ENCODE results near the gene MYO9B.

The MYO9B gene

DNA sequence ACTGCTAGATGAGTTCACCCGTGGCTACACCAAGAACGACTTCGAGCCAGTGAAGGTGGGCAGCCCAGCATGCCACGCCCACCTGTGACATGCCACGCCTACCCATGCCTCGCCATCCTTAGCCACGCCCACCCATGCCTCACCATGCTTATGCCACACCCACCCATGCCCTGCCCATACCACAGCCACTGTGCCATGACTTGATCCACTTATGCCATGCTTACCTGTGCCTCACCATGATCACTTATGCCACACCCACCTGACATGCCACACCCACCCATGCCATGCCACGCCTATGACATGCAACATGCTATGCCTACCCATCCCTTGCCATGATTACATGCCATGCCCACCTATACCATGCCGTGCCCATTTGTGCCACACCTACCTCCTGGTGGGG is 126.7 kb downstream of the MYO9B start:
- 94 to 97% methylated on average over 7 to 9 of the region's 9 CpGs for WGBS, 2 experiments (ENCODE audit: insufficient coverage in 2 of 2)
- Histone ChIP-seq H3K36me3 (ENCODE audit: control insufficient read depth, insufficient read depth, low read length) (peaks cover 89% of the 10 kb centered on the region), H3K4me3 (ENCODE audit: extremely low read depth, insufficient read depth, low read length, poor library complexity, severe bottlenecking) (no peak overlapping the region), H3K4me1 (ENCODE audit: control insufficient read depth, insufficient read depth, low read length, poor library complexity, severe bottlenecking) (no peaks in the 10 kb centered on the region), H3K9me3 (ENCODE audit: control insufficient read depth, low read length) (no peaks in the 10 kb centered on the region), H3K27ac (ENCODE audit: low read depth, low read length, severe bottlenecking) (no peak overlapping the region)

DNA sequence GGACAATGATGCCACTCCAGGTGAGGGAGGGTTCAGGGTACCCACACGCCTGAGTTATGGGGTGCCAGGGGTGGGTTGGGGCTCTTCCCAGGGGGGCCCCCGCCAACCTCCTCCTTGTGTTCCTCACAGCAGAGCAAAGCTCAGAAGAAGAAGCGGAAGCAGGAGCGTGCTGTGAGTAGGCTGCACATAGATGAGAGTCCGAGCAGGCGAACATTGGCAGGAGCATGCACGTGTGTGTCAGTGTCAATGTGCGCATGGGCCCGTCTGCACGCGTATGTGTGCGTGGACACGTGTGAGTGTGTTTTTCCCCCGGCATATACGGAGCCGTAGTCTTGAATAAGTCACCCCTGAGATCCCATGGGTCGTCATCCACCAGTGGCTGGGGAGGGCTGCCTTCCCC is 127.1 kb downstream of the MYO9B start:
- 97 to 100% methylated on average over 17 of the region's 17 CpGs for WGBS, 2 experiments (ENCODE audit: insufficient coverage in 2 of 2)

DNA sequence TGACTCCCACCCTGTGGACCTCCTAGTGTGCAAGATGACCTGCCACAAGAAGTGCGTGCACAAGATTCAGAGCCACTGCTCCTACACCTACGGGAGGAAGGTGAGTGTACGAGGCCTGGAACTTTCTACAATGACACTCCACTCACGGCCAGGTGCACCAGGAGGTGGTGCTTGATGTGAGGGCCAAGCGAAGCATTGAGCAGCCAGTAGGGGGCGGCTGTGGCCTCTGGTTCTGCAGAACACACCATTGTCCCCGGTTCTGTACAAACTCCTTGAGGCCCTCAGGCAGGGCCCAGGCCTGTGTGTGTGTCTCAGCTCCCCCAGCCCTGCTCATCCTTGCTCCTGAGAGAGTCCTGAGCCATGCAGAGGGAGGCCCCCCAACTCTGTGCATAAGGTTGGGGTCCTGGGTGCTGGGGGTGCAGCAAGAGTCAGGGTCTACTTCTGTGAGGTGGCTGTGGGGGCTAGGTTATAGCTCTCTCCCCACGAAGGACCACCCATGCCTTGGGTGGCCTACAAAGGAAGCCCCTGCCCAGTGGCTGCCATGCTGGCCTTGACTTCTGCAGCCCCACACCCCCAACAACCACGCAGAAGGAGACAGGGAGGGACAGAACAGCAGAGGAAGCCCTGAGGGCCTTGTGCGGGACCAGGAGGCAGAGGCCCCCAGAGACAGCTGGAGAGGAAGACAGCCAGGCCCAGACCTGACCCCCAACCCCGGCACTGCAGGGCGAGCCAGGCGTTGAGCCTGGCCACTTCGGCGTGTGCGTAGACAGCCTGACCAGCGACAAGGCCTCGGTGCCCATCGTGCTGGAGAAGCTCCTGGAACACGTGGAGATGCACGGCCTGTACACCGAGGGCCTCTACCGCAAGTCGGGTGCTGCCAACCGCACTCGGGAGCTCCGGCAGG is 129.9 kb downstream of the MYO9B start:
- Histone ChIP-seq H3K36me3 (ENCODE audit: control insufficient read depth, insufficient read depth, low read length) (peaks cover 89% of the 10 kb centered on the region), H3K4me3 (ENCODE audit: extremely low read depth, insufficient read depth, low read length, poor library complexity, severe bottlenecking) (no peak overlapping the region), H3K4me1 (ENCODE audit: control insufficient read depth, insufficient read depth, low read length, poor library complexity, severe bottlenecking) (no peaks in the 10 kb centered on the region), H3K9me3 (ENCODE audit: control insufficient read depth, low read length) (no peaks in the 10 kb centered on the region), H3K27ac (ENCODE audit: low read depth, low read length, severe bottlenecking) (no peak overlapping the region)
- 88 to 91% methylated on average over 24 to 25 of the region's 27 CpGs for WGBS, 2 experiments (ENCODE audit: insufficient coverage in 2 of 2)

More for the DNA sequence above, 127.1 kb downstream of the MYO9B start:
- no peaks in the 10 kb centered on the region for H3K4me1 ChIP-seq (ENCODE audit: control insufficient read depth, insufficient read depth, low read length, poor library complexity, severe bottlenecking)
- H3K9me3 ChIP-seq (ENCODE audit: control insufficient read depth, low read length): no peaks in the 10 kb centered on the region
- peaks cover 88% of the 10 kb centered on the region for H3K36me3 ChIP-seq (ENCODE audit: control insufficient read depth, insufficient read depth, low read length)
- no peak overlapping the region for H3K27ac ChIP-seq (ENCODE audit: low read depth, low read length, severe bottlenecking)
- no peak overlapping the region for H3K4me3 ChIP-seq (ENCODE audit: extremely low read depth, insufficient read depth, low read length, poor library complexity, severe bottlenecking)

DNA sequence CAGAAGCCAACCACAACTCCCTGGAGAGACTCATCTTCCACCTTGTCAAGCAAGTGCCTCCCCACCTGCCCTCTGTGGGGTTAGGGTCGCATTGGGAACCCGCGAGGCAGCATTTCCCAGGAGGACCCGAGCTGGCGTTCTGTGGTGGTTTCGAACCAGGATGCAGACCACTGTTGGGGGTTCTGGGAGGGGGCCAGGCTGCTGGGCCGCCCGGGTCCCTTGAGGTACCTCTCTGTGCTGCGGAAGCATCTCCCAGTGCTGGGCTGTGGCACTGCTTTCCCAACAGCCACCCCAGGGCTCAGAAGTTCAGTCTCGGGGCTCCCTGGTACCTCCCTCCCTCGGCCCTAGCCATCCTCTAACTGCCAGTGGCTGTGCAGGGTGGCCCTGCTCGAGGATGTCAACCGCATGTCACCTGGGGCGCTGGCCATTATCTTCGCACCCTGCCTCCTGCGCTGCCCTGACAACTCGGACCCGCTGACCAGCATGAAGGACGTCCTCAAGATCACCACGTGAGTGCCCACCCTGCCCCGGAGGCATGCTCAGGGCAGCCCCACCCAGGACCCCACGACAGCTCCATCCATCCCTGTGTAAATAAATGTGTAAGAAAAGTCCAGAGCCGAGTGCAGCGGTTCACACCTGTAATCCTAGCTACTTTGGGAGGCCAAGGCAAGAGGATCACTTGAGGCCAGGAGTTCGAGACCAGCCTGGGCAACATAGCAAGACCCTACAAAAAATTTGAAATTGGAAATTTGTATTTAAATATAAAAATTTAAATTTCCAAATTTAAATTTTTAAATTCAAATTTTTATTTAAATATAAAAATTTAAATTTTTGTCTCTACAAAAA is 131.4 kb downstream of the MYO9B start:
- H3K4me3 ChIP-seq (ENCODE audit: extremely low read depth, insufficient read depth, low read length, poor library complexity, severe bottlenecking): no peak overlapping the region
- 97 to 98% methylated on average over 20 to 21 of the region's 25 CpGs for WGBS, 2 experiments (ENCODE audit: insufficient coverage in 2 of 2)
- H3K4me1 ChIP-seq (ENCODE audit: control insufficient read depth, insufficient read depth, low read length, poor library complexity, severe bottlenecking): no peaks in the 10 kb centered on the region
- no peaks in the 10 kb centered on the region for H3K9me3 ChIP-seq (ENCODE audit: control insufficient read depth, low read length)
- H3K36me3 ChIP-seq (ENCODE audit: control insufficient read depth, insufficient read depth, low read length): peaks cover 85% of the 10 kb centered on the region
- no peak overlapping the region for H3K27ac ChIP-seq (ENCODE audit: low read depth, low read length, severe bottlenecking)

DNA sequence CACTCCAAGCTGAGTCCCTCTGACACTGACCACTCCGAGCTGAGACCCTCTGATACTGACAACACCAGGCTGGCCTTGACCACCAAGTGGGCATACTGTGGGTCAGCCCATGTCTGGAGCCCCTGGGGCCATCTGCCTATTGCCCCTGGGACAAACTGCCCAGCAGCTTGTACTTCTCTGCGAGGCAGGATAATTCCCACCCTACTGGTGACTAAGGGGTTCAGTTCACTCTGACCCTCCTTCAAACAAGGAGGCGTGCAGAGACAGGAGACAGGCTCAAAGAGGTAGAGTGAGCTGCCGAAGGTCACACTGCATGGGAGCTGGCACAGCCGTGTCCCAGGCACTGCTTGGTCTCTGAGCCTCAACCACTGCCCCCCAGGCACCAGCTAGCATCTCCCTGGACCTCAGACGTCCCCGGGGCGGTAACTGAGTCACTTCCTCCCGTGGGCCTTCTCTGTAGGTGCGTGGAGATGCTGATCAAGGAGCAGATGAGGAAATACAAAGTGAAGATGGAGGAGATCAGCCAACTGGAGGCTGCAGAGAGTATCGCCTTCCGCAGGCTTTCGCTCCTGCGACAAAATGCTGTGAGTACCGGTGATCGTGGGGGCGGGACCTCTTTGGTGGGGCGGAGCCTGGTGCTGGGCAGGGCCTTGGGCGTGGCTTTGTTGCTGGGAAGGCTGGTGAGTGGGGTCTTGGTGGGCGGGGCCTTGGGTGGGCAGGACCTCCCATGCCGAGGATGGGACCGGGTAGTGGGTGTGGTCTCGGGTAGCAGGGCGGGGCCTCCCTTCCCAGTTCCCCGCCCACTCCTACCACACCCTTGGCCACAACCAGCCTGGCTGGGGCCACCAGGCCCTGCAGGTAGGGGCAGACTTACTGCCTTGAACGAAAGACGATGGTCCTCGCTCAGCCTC is 133.8 kb downstream of the MYO9B start:
- peaks cover 70% of the 10 kb centered on the region for H3K36me3 ChIP-seq (ENCODE audit: control insufficient read depth, insufficient read depth, low read length)
- no peak overlapping the region for H3K27ac ChIP-seq (ENCODE audit: low read depth, low read length, severe bottlenecking)
- H3K9me3 ChIP-seq (ENCODE audit: control insufficient read depth, low read length): no peaks in the 10 kb centered on the region
- no peak overlapping the region for H3K4me3 ChIP-seq (ENCODE audit: extremely low read depth, insufficient read depth, low read length, poor library complexity, severe bottlenecking)
- peaks cover under 1% of the 10 kb centered on the region for H3K4me1 ChIP-seq (ENCODE audit: control insufficient read depth, insufficient read depth, low read length, poor library complexity, severe bottlenecking)
- 64 to 69% methylated on average over 20 to 21 of the region's 28 CpGs for WGBS, 2 experiments (ENCODE audit: insufficient coverage in 2 of 2)

DNA sequence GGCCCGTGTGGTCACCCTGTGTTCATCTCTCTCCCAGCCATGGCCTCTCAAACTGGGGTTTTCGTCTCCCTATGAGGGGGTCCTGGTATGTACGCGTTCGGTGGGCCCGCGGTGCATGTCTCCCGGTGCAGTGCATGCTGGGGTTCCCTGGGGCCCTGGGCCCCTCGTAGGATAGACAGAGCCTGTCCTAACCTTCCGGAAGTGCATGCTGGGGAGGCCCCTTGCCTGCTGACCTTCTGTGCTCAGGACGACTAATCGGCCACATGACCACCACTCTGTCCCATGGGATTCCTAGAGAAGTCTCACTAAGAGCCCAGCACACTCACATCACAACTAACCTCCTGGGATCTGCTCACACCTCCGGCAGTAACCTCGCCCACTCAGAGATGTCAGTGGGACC is 134.7 kb downstream of the MYO9B start:
- Histone ChIP-seq H3K4me3 (ENCODE audit: extremely low read depth, insufficient read depth, low read length, poor library complexity, severe bottlenecking) (no peak overlapping the region), H3K4me1 (ENCODE audit: control insufficient read depth, insufficient read depth, low read length, poor library complexity, severe bottlenecking) (peaks cover 5% of the 10 kb centered on the region), H3K36me3 (ENCODE audit: control insufficient read depth, insufficient read depth, low read length) (peaks cover 67% of the 10 kb centered on the region), H3K27ac (ENCODE audit: low read depth, low read length, severe bottlenecking) (no peak overlapping the region), H3K9me3 (ENCODE audit: control insufficient read depth, low read length) (no peaks in the 10 kb centered on the region)
- 96 to 97% methylated on average over 13 to 14 of the region's 14 CpGs for WGBS, 2 experiments (ENCODE audit: insufficient coverage in 2 of 2)

DNA sequence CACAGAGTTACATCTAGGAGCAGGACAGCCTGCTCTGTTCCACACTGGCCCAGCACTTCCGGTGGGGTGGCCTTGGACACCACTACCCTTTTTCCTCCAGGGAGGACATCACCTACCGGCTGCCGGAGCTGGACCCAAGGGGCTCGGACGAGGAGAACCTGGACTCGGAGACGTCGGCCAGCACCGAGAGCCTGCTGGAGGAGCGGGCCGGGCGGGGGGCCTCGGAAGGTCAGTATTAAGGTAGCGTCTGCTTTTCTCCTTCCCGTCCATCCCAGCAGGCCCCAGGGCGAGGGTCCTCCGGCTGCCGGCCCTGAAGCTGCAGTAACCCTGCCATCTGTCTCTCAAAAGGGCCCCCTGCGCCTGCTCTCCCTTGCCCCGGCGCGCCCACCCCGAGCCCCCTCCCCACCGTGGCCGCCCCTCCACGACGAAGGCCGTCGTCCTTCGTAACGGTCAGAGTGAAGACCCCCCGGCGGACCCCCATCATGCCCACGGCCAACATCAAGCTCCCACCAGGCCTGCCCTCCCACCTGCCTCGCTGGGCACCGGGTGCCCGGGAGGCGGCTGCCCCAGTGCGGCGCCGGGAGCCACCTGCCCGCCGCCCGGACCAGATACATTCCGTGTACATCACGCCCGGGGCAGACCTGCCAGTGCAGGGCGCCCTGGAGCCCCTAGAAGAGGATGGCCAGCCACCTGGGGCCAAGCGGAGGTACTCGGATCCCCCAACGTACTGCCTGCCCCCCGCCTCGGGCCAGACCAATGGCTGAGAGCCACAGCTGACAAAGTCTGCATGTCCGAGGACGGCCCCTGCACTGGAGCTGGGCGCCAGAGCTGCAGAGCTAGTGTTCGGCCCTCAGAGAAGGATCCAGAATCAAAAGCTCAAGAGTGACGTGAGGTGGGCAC is 136.2 kb downstream of the MYO9B start:
- Histone ChIP-seq H3K27ac (ENCODE audit: low read depth, low read length, severe bottlenecking) (no peak overlapping the region), H3K4me1 (ENCODE audit: control insufficient read depth, insufficient read depth, low read length, poor library complexity, severe bottlenecking) (peaks cover 5% of the 10 kb centered on the region), H3K4me3 (ENCODE audit: extremely low read depth, insufficient read depth, low read length, poor library complexity, severe bottlenecking) (no peak overlapping the region), H3K9me3 (ENCODE audit: control insufficient read depth, low read length) (no peaks in the 10 kb centered on the region), H3K36me3 (ENCODE audit: control insufficient read depth, insufficient read depth, low read length) (peaks cover 64% of the 10 kb centered on the region)
- 94 to 98% methylated on average over 39 to 52 of the region's 58 CpGs for WGBS, 2 experiments (ENCODE audit: insufficient coverage in 2 of 2)

DNA sequence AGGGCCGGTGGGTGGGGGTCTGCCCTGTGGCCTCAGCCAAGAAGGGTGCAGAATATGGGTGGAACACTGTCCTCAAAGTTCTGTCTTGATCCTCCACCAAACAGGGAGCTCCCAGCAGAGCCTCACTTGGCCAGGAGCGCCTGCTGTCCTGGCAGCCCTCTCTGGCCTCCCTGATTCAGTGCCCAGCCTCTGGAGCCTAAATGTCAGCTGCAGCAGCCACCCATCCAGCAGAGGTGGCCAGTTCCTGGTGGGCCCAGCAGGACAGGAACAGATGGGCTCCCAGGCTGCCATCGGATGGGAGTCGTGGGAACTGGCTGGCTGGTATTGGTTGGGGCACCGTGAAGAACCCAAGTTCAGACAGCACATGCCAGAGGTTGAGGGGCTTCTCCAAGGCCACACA is 137.8 kb downstream of the MYO9B start:
- Histone ChIP-seq H3K4me3 (ENCODE audit: extremely low read depth, insufficient read depth, low read length, poor library complexity, severe bottlenecking) (no peak overlapping the region), H3K36me3 (ENCODE audit: control insufficient read depth, insufficient read depth, low read length) (peaks cover 61% of the 10 kb centered on the region), H3K4me1 (ENCODE audit: control insufficient read depth, insufficient read depth, low read length, poor library complexity, severe bottlenecking) (peaks cover 5% of the 10 kb centered on the region), H3K27ac (ENCODE audit: low read depth, low read length, severe bottlenecking) (no peak overlapping the region), H3K9me3 (ENCODE audit: control insufficient read depth, low read length) (no peaks in the 10 kb centered on the region)
- 93 to 95% methylated on average over 3 to 5 of the region's 5 CpGs for WGBS, 2 experiments (ENCODE audit: insufficient coverage in 2 of 2)

DNA sequence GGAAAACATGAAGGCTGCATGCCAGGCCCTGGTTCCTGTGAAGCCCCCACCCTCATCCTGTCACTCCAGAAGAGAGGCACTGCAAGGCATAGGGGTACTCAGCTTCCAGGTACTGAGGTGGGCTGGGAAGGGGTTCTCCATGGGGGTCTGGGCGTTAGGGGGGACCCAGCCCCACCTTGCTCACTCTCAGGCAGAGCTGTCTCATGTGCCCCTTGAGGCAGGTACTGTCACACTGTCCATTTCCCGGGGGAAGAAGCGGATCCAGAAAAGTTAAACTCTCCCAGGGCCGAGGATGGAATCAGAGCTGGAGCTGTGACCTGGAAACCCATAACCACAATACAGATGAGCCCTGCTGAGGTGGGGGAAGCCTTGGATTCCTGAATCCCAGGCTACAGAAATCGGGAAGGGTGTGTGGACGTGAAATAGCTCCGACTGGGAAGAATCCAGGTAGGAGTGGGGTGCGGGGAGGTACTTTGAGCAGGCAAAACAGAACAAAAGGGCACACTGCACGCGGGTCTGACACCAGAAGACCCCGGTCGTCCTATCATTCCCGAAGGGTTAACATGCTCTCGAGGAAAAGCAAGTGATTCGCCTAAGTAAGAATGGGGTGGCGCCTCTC is 139.0 kb downstream of the MYO9B start:
- Histone ChIP-seq H3K9me3 (ENCODE audit: control insufficient read depth, low read length) (no peaks in the 10 kb centered on the region), H3K4me1 (ENCODE audit: control insufficient read depth, insufficient read depth, low read length, poor library complexity, severe bottlenecking) (peaks cover 5% of the 10 kb centered on the region), H3K4me3 (ENCODE audit: extremely low read depth, insufficient read depth, low read length, poor library complexity, severe bottlenecking) (peak overlapping the region; percentile 54), H3K27ac (ENCODE audit: low read depth, low read length, severe bottlenecking) (peak overlapping the region; percentile 94), H3K36me3 (ENCODE audit: control insufficient read depth, insufficient read depth, low read length) (peaks cover 55% of the 10 kb centered on the region)
- 38 to 50% methylated on average over 7 to 15 of the region's 16 CpGs for WGBS, 2 experiments (ENCODE audit: insufficient coverage in 2 of 2)
